ENCODE results near the gene FRS3. TPM values are rescaled to one million over a fixed set of nuclear protein-coding genes. Genes with fewer than 3 reads are reported as not detected.

Gene FRS3
- total and polyA plus RNA-seq, 2 of the 13 experiments (the other 11 are each of a cell fraction or from before 2014, with no cell fraction given): 3.0 to 7.4 TPM

GRCh38 chr6:41768545-41769308, 11.0 kb downstream of the FRS3 start (continued):
- TF ChIP-seq SAP130 (CRISPR knock-in tag; IDR thresholded peaks at IDR 0.05; ENCODE audit: low read depth): peak; percentile 76
- TF ChIP-seq TOPORS (CRISPR knock-in tag; IDR thresholded peaks at IDR 0.05): no peak
- no peak for TF ChIP-seq ZNF136 (CRISPR knock-in tag; IDR thresholded peaks at IDR 0.05; ENCODE audit: low read depth)
- 0 out of 2 replicates have a peak, but pooled peaks have one; percentile 30 for TF ChIP-seq ZSCAN31 (CRISPR knock-in tag; IDR thresholded peaks at IDR 0.05; ENCODE audit: low read depth)
- TF ChIP-seq FUBP1 (CRISPR knock-in tag; IDR thresholded peaks at IDR 0.05; ENCODE audit: borderline replicate concordance): no peak
- 0 out of 2 replicates have a peak, but pooled peaks have one; percentile 31 for TF ChIP-seq TFE3 (CRISPR knock-in tag; IDR thresholded peaks at IDR 0.05)
- TF ChIP-seq ZNF232 (CRISPR knock-in tag; IDR thresholded peaks at IDR 0.05; ENCODE audit: borderline replicate concordance): peak; percentile 32; the same call in 1 of the 2 replicates
- no peak for TF ChIP-seq MLX (CRISPR knock-in tag; IDR thresholded peaks at IDR 0.05)
- peak; percentile 42; the same call in 1 of the 2 replicates for TF ChIP-seq ZNF792 (CRISPR knock-in tag; IDR thresholded peaks at IDR 0.05)
- TF ChIP-seq LCORL (IDR thresholded peaks at IDR 0.05): no peak
- 0 out of 2 replicates have a peak, but pooled peaks have one; percentile 42 for TF ChIP-seq LCORL (CRISPR knock-in tag; IDR thresholded peaks at IDR 0.05)
- TF ChIP-seq SKIL (CRISPR knock-in tag; IDR thresholded peaks at IDR 0.05; ENCODE audit: borderline replicate concordance): no peak; the same call in none of the 2 replicates
- peak; percentile 55 for TF ChIP-seq HDAC2 (CRISPR knock-in tag; IDR thresholded peaks at IDR 0.05)
- peak; percentile 14; the same call in 1 of the 2 replicates for TF ChIP-seq RXRB (CRISPR knock-in tag; IDR thresholded peaks at IDR 0.05; ENCODE audit: borderline replicate concordance)
- TF ChIP-seq ZNF652 (CRISPR knock-in tag; IDR thresholded peaks at IDR 0.05; ENCODE audit: borderline replicate concordance, low read depth): no peak
- peak; percentile 47; the same call in 1 of the 2 replicates for TF ChIP-seq ZMYM3 (CRISPR knock-in tag; IDR thresholded peaks at IDR 0.05)
- peak; percentile 63 for TF ChIP-seq RFX3 (CRISPR knock-in tag; IDR thresholded peaks at IDR 0.05)
- 0 out of 2 replicates have a peak, but pooled peaks have one; percentile 36 for TF ChIP-seq RFXAP (CRISPR knock-in tag; IDR thresholded peaks at IDR 0.05; ENCODE audit: borderline replicate concordance)
- peak; percentile 78 for TF ChIP-seq ELF1 (CRISPR knock-in tag; IDR thresholded peaks at IDR 0.05)
- TF ChIP-seq FOXA1 (IDR thresholded peaks at IDR 0.05): no peak
- peak; percentile 17; the same call in 1 of the 2 replicates for TF ChIP-seq FOXA1 (CRISPR knock-in tag; IDR thresholded peaks at IDR 0.05)
- TF ChIP-seq HOXA3 (CRISPR knock-in tag; IDR thresholded peaks at IDR 0.05): peak; percentile 29; the same call in 1 of the 2 replicates
- no peak for TF ChIP-seq ZNF704 (CRISPR knock-in tag; IDR thresholded peaks at IDR 0.05; ENCODE audit: borderline replicate concordance)
- TF ChIP-seq MTF1 (CRISPR knock-in tag; IDR thresholded peaks at IDR 0.05): no peak
